H9 (cell line): ENCODE measurements around the gene CFAP97. TPM values are rescaled to one million over a fixed set of nuclear protein-coding genes. Genes with fewer than 3 reads are reported as not detected.

Source experiments
- DNase-seq: peaks from one replicate; pipeline ENCODE4 v3.0.0-alpha.2; 2017
- H2AFZ ChIP-seq: one replicate; pipeline ENCODE4 v1.6.1; 2013; ENCODE audit warnings: mild to moderate bottlenecking, low read length, control low read depth, moderate library complexity
- H2AK5ac ChIP-seq: 2 replicates; pipeline ENCODE4 v1.6.1; 2013; ENCODE audit warnings: low read length, control low read depth, mixed read lengths; ENCODE audit not compliant: insufficient read length
- H2BK120ac ChIP-seq: one replicate; pipeline ENCODE4 v1.6.1; 2013; ENCODE audit warnings: low read depth, mild to moderate bottlenecking, low read length, control low read depth, inconsistent platforms; ENCODE audit not compliant: poor library complexity, severe bottlenecking
- H2BK12ac ChIP-seq: 2 replicates; pipeline ENCODE4 v1.6.1; 2013; ENCODE audit warnings: low read length, control low read depth, mixed read lengths, low read depth; ENCODE audit not compliant: insufficient read length
- H2BK15ac ChIP-seq: 2 replicates; pipeline ENCODE4 v1.6.1; 2013; ENCODE audit warnings: low read depth, low read length, control low read depth
- H2BK20ac ChIP-seq: one replicate; pipeline ENCODE4 v1.6.1; 2013; ENCODE audit warnings: low read depth, mild to moderate bottlenecking, low read length, control low read depth, inconsistent platforms; ENCODE audit not compliant: poor library complexity, severe bottlenecking
- H2BK5ac ChIP-seq: 2 replicates; pipeline ENCODE4 v1.6.1; 2013; ENCODE audit warnings: low read length, control low read depth, mixed read lengths; ENCODE audit not compliant: insufficient read length
- H3K14ac ChIP-seq: 2 replicates; pipeline ENCODE4 v1.6.1; 2013; ENCODE audit warnings: low read length, control low read depth; ENCODE audit not compliant: insufficient read depth
- H3K18ac ChIP-seq: 2 replicates; pipeline ENCODE4 v1.6.1; 2013; ENCODE audit warnings: low read depth, mild to moderate bottlenecking, mixed read lengths, low read length, control low read depth; ENCODE audit not compliant: insufficient read length
- H3K23ac ChIP-seq: 2 replicates; pipeline ENCODE4 v1.6.1; 2013; ENCODE audit warnings: low read length, control low read depth, mixed read lengths, low read depth; ENCODE audit not compliant: insufficient read length
- H3K23me2 ChIP-seq: 2 replicates; pipeline ENCODE4 v1.6.1; 2013; ENCODE audit warnings: low read depth, mild to moderate bottlenecking, mixed read lengths, low read length, control low read depth; ENCODE audit not compliant: insufficient read length, poor library complexity, severe bottlenecking
- H3K27ac ChIP-seq: 2 replicates; pipeline ENCODE4 v1.5.1; 2013; ENCODE audit warnings: low read length, control low read depth, mixed read lengths, low read depth; ENCODE audit not compliant: insufficient read length
- H3K27me3 ChIP-seq: 2 replicates; pipeline ENCODE4 v1.6.1; 2013; ENCODE audit warnings: low read length, control low read depth, inconsistent platforms; ENCODE audit not compliant: insufficient read depth
- H3K4ac ChIP-seq: 2 replicates; pipeline ENCODE4 v1.6.1; 2013; ENCODE audit warnings: low read depth, mild to moderate bottlenecking, control low read depth, inconsistent platforms, low read length, moderate library complexity
- H3K4me1 ChIP-seq: 2 replicates; pipeline ENCODE4 v1.6.1; 2013; ENCODE audit warnings: low read length, control low read depth, inconsistent platforms; ENCODE audit not compliant: insufficient read depth
- H3K4me2 ChIP-seq: 2 replicates; pipeline ENCODE4 v1.6.1; 2013; ENCODE audit warnings: low read length, control low read depth, mixed read lengths; ENCODE audit not compliant: insufficient read length, insufficient read depth
- H3K56ac ChIP-seq: 2 replicates; pipeline ENCODE4 v1.6.1; 2013; ENCODE audit warnings: low read depth, mild to moderate bottlenecking, mixed read lengths, low read length, control low read depth; ENCODE audit not compliant: insufficient read length
- H3K79me1 ChIP-seq: 2 replicates; pipeline ENCODE4 v1.6.1; 2013; ENCODE audit warnings: low read depth, mild to moderate bottlenecking, moderate library complexity, low read length, control low read depth, inconsistent platforms; ENCODE audit not compliant: insufficient read depth, poor library complexity, severe bottlenecking
- H3K79me2 ChIP-seq: 2 replicates; pipeline ENCODE4 v1.6.1; 2013; ENCODE audit warnings: low read length, control low read depth, inconsistent platforms; ENCODE audit not compliant: insufficient read depth
- H3K9ac ChIP-seq: 2 replicates; pipeline ENCODE4 v1.6.1; 2013; ENCODE audit warnings: low read length, control low read depth, mixed read lengths; ENCODE audit not compliant: insufficient read length; ENCODE audit errors: extremely low read depth
- H3K9me3 ChIP-seq: one replicate; pipeline ENCODE4 v1.6.1; 2013; ENCODE audit warnings: low read depth, low read length, inconsistent platforms; ENCODE audit not compliant: control insufficient read depth
- H3T11ph ChIP-seq: one replicate; pipeline ENCODE4 v1.6.1; 2013; ENCODE audit warnings: mild to moderate bottlenecking, low read length, control low read depth, inconsistent platforms
- H4K20me1 ChIP-seq: one replicate; pipeline ENCODE4 v1.6.1; 2013; ENCODE audit not compliant: control insufficient read depth, insufficient read length, insufficient read depth
- H4K5ac ChIP-seq: 2 replicates; pipeline ENCODE4 v1.6.1; 2013; ENCODE audit warnings: low read depth, mild to moderate bottlenecking, mixed read lengths, low read length, control low read depth; ENCODE audit not compliant: insufficient read length
- H4K8ac ChIP-seq: replicated peaks from 2 replicates; pipeline ENCODE4 v1.6.1; 2013; ENCODE audit warnings: low read length, control low read depth, mixed read lengths, low read depth; ENCODE audit not compliant: insufficient read length
- H4K91ac ChIP-seq: 2 replicates; pipeline ENCODE4 v1.6.1; 2013; ENCODE audit warnings: low read depth, mild to moderate bottlenecking, moderate library complexity, mixed read lengths, low read length, control low read depth; ENCODE audit not compliant: insufficient read length
- H3K27ac Mint-ChIP-seq, 3 experiments: 2 replicates in 2 of 3; 3 replicates in 1 of 3; pipeline ENCODE4 v1.8.0; 2020 to 2021; ENCODE audit warnings: mixed read lengths in 3 of 3, mild to moderate bottlenecking in 1 of 3, moderate library complexity in 1 of 3
- H3K27me3 Mint-ChIP-seq: 2 replicates; pipeline ENCODE4 v1.8.0; 2021; ENCODE audit warnings: low read depth, mild to moderate bottlenecking, moderate library complexity, mixed read lengths
- H3K36me3 Mint-ChIP-seq, 3 experiments: 2 replicates in 2 of 3; 3 replicates in 1 of 3; pipeline ENCODE4 v1.8.0; 2020 to 2021; ENCODE audit warnings: low read depth in 3 of 3, mixed read lengths in 3 of 3; ENCODE audit not compliant: insufficient read depth in 1 of 3
- H3K4me1 Mint-ChIP-seq, 2 experiments: 2 replicates each; pipeline ENCODE4 v1.8.0; 2020; ENCODE audit warnings: mixed read lengths in 2 of 2
- H3K4me3 Mint-ChIP-seq, 2 experiments: 2 replicates in 1 of 2; 3 replicates in 1 of 2; pipeline ENCODE4 v1.8.0; 2020 to 2021; ENCODE audit warnings: mild to moderate bottlenecking in 2 of 2, mixed read lengths in 2 of 2, moderate library complexity in 1 of 2
- H3K9me3 Mint-ChIP-seq, 2 experiments: 2 replicates in 1 of 2; 3 replicates in 1 of 2; pipeline ENCODE4 v1.8.0; 2020; ENCODE audit warnings: mild to moderate bottlenecking in 2 of 2, mixed read lengths in 2 of 2, moderate library complexity in 1 of 2
- WGBS: extraction: QIAGEN DNeasy Blood & Tissue Kit; methylation state at CpG from one replicate; pipeline ENCODE4 v1.1.7; 2013; ENCODE audit warnings: missing lambda C conversion rate, low lambda C conversion rate, mixed read lengths; ENCODE audit not compliant: insufficient read length; ENCODE audit errors: extremely low coverage; 5-methylcytosine and 5-hydroxymethylcytosine counted together
- total RNA-seq: library from RNA; stranded (reverse); gene quantifications from 2 replicates; pipeline ENCODE4 v1.2.1, GENCODE V29; 2021
- TF ChIP-seq, protein P1 (sequence below): fragments of 200-600 bp; sonication (generic); conservative IDR thresholded peaks from 3 replicates; pipeline ENCODE4 v1.8.0; 2021; ENCODE audit warnings: antibody characterized with exemption, mild to moderate bottlenecking

Gene CFAP97
- total RNA-seq, 1 experiment from 2014 or later, result 39.3 TPM

DNA sequence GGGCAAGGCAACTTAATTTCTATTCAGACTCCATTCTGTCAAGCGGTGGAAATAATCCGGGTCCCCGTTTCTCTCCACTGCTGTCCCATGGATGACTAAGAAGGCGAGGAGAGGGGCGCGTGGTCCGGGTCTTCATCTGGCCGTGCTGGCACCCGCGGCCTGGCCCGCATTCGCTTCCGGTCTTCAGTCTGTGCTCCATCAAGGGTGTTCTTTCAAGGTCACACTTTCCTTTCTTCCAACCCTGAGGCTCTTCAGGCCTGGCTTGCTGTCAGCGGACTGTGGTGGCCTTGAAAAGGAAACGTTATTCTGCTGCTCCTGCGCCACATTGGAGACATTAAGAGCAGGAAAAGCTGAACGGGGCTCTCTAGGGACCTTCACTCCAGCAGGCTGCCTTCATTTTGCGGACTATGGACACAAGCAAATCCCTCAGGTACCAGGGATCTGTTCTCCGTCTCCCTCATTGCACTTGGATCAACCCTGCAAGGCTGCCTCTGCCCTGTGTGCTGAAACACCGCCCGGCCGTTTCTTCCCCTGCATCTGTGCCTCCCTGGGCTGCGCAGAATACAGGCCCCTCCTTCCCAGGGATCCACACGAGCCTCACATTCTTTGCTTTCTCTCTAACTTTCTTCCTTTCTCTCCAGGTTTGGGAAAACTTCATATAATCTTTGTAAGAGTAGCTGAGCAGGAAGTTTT lies 66.4 kb downstream of the CFAP97 start:
- Histone ChIP-seq H4K91ac (no peak overlapping the region), H3K14ac (no peak overlapping the region), H2BK120ac (no peak overlapping the region), H3K23me2 (peaks cover under 1% of the 10 kb centered on the region), H3K79me2 (no peaks in the 10 kb centered on the region), H3K4me2 (no peak overlapping the region), H4K8ac (no peak overlapping the region), H3K18ac (no peak overlapping the region), H3K27me3 (no peaks in the 10 kb centered on the region), H2AK5ac (no peak overlapping the region), H4K20me1 (no peaks in the 10 kb centered on the region), H2BK20ac (no peak overlapping the region), H2AFZ (no peak overlapping the region), H2BK15ac (no peak overlapping the region), H3K4ac (no peak overlapping the region), H4K5ac (no peak overlapping the region), H3K9ac (no peak overlapping the region), H3K9me3 (no peaks in the 10 kb centered on the region), H3K79me1 (no peaks in the 10 kb centered on the region), H3T11ph (no peak overlapping the region), H3K4me1 (no peaks in the 10 kb centered on the region), H3K27ac (no peak overlapping the region), H3K23ac (no peak overlapping the region), H2BK5ac (no peak overlapping the region), H2BK12ac (no peak overlapping the region), H3K56ac (no peak overlapping the region)
- DNase-seq, result no peak
- H3K4me1 Mint-ChIP-seq, result peaks cover 2 to 4% of the 10 kb centered on the region in 2 experiments
- no peak overlapping the region for H3K4me3 Mint-ChIP-seq
- peak overlapping the region; percentile 13 to 93 (median 44); a peak in 3 of 7 replicates for H3K27ac Mint-ChIP-seq
- H3K9me3 Mint-ChIP-seq, result no peaks in the 10 kb centered on the region
- TF ChIP-seq, protein P1, sequence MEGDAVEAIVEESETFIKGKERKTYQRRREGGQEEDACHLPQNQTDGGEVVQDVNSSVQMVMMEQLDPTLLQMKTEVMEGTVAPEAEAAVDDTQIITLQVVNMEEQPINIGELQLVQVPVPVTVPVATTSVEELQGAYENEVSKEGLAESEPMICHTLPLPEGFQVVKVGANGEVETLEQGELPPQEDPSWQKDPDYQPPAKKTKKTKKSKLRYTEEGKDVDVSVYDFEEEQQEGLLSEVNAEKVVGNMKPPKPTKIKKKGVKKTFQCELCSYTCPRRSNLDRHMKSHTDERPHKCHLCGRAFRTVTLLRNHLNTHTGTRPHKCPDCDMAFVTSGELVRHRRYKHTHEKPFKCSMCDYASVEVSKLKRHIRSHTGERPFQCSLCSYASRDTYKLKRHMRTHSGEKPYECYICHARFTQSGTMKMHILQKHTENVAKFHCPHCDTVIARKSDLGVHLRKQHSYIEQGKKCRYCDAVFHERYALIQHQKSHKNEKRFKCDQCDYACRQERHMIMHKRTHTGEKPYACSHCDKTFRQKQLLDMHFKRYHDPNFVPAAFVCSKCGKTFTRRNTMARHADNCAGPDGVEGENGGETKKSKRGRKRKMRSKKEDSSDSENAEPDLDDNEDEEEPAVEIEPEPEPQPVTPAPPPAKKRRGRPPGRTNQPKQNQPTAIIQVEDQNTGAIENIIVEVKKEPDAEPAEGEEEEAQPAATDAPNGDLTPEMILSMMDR, result no peak
- H3K27me3 Mint-ChIP-seq, result no peaks in the 10 kb centered on the region; the same call in 1 of the 2 replicates
- WGBS, result no CpG with 5 or more reads among the region's 24 CpGs
- no peaks in the 10 kb centered on the region for H3K36me3 Mint-ChIP-seq
